KG1 (cell line): Measurements from ENCODE around the gene CCSER2.
"Not testable (repeated sequence)": the region's sequence is repeated elsewhere in the genome, so short reads cannot be mapped to it uniquely, and the experiment has no call there.

Experiments
- DNase-seq: peaks from one replicate; lab custom pipeline; 2025; lab: John Stamatoyannopoulos, UW

CCSER2 gene

GRCh38 chr10:84449351-84449750 is 121.0 kb downstream of the CCSER2 start:
- DNase-seq: not testable (repeated sequence)

- no peak for DNase-seq
These were observed 123.6 kb downstream of the CCSER2 start for GRCh38 chr10:84452003-84452402.

- no peak for DNase-seq
These were observed 124.9 kb downstream of the CCSER2 start for GRCh38 chr10:84453303-84453702.

GRCh38 chr10:84456126-84456525 is 127.7 kb downstream of the CCSER2 start:
- DNase-seq: no peak

GRCh38 chr10:84460520-84460919 is 132.1 kb downstream of the CCSER2 start:
- no peak for DNase-seq

GRCh38 chr10:84469470-84469869 is 141.1 kb downstream of the CCSER2 start:
- DNase-seq: no peak

GRCh38 chr10:84473136-84473535 is 144.7 kb downstream of the CCSER2 start:
- DNase-seq: no peak

- DNase-seq: no peak
These were observed 149.2 kb downstream of the CCSER2 start for GRCh38 chr10:84477398-84478128.

GRCh38 chr10:84478151-84478550 is 149.8 kb downstream of the CCSER2 start:
- no peak for DNase-seq

- DNase-seq: no peak
These were observed 150.3 kb downstream of the CCSER2 start for GRCh38 chr10:84478679-84479078.

- no peak for DNase-seq
These were observed 156.2 kb downstream of the CCSER2 start for GRCh38 chr10:84484541-84484940.

- DNase-seq: no peak
These were observed 165.0 kb downstream of the CCSER2 start for GRCh38 chr10:84493361-84493760.

- no peak for DNase-seq
These were observed 165.8 kb downstream of the CCSER2 start for GRCh38 chr10:84493951-84494848.

GRCh38 chr10:84494849-84495180 is 166.4 kb downstream of the CCSER2 start:
- DNase-seq: no peak

GRCh38 chr10:84497978-84498377 is 169.6 kb downstream of the CCSER2 start:
- no peak for DNase-seq

- not testable (repeated sequence) for DNase-seq
These were observed 170.7 kb downstream of the CCSER2 start for GRCh38 chr10:84499039-84499438.

GRCh38 chr10:84499846-84500245 is 171.5 kb downstream of the CCSER2 start:
- no peak for DNase-seq

- no peak for DNase-seq
These were observed 181.7 kb downstream of the CCSER2 start for GRCh38 chr10:84510121-84510520.

GRCh38 chr10:84511106-84511505 is 182.7 kb downstream of the CCSER2 start:
- DNase-seq: no peak

- DNase-seq: no peak
These were observed 183.4 kb downstream of the CCSER2 start for GRCh38 chr10:84511709-84512285.

- DNase-seq: no peak
These were observed 189.2 kb downstream of the CCSER2 start for GRCh38 chr10:84517554-84517953.

GRCh38 chr10:84519235-84519634 is 190.8 kb downstream of the CCSER2 start:
- DNase-seq: no peak

GRCh38 chr10:84521013-84521412 is 192.6 kb downstream of the CCSER2 start:
- DNase-seq: no peak
